ENCODE results near the gene DSPP.

- TF ChIP-seq FOXP2 (optimal IDR thresholded peaks at IDR 0.05; ENCODE audit: control extremely low read depth, extremely low read length, insufficient read depth) (no peak), EZH2 (IDR thresholded peaks at IDR 0.05) (no peak)
Observed at GRCh38 chr4:87614292-87614890, 6.1 kb downstream of the DSPP start.
